GM18526 (cell line): ENCODE results near the gene CYP26A1.

Source experiments
- POLR2A ChIP-seq: IDR thresholded peaks from 3 replicates; pipeline ENCODE4 v1.6.1; 2011; ENCODE audit not compliant: insufficient read length; ENCODE audit errors: extremely low read depth

The CYP26A1 gene

GRCh38 chr10:93071177-93071472 lies 2.6 kb upstream of the CYP26A1 start:
- TF ChIP-seq POLR2A = no peak

DNA sequence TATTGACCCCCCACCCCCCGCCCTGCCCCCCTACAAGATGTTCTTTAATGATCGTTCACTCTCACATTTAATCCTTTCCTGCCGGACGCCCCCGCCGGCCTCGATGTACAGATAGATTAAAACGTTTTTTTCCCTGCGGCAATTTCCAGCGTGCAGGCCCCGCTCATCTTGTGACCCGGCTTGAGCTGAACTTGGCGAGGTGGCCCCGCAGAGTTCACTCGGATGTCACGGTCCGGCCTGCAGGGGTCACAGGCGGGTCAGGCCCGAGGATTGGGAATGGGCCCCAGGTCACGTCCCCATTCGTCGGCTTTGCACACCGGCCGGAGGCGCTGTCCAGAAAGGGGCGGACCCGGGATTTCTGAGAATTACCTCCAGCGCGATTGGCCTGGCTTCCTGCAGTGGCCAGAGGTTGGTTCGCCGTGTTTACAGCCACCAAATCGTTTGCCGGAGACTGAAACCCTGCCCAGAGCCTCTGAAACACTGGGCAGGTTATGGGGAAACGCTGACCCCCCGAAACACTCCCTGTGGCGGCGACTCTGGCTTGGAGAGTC lies 1.9 kb upstream of the CYP26A1 start:
- TF ChIP-seq POLR2A = no peak

DNA sequence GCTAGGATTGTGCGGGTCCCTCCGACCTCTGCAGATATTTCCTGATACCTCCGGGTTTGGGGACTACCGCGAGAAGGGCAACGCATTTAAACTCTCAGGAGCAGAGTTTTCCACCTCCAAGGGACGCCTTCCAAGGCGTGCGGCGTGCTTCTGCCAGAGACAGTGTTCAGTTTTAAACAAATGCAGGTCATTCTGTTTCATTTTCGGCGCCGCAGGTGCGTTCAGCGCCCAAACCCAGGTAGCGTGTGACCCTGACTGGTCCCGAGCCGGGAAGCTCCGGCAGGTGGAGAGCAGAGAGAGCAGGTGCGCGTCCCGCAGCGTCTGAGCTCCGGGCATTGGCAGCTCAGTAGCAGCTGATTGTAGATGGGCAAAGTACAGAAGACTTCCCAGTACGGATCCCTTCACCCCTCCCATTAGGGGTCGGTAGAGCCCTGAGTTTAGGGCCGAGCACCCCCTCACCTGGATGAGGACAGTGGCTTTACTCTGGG lies 1.4 kb upstream of the CYP26A1 start:
- TF ChIP-seq POLR2A = no peak

DNA sequence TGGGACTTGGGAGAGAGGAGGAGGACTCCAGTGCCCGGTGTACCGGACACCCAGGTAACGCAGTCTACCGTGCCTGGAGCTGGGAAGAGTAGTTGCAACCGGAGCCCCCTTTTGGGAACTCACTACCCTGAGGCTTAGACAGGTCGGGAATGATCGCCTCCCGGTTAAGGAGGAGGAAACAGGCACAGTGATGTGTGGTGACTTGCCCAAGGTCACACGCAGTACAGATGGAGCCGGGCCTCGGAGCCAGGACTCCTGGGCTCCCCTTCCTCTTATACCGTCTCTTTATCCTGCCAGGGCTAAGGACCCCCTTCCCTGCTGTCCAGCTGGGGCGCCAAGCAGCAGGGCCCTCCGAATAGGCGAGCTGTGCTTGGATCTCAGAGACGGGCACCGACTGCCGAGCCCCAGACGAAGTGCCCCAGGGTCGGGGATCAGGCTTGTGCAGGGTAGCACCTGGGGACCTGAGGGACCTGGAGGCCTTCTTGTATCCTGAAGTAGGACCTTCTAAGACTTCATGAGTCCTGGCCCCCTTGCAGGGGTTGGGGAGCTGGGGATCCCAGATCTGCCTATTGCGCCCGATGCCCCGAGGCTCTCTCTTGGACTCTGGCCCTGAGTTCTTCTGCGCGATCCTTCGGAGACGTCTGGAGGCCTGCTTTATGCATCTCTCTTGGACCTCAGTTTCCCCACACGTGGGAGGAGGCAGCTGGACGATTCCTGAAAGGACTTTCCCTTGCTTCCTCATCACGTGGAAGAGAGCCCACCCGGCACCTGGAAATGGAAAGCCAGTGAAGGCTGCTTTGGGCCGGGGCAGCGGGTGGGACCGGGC lies 767 bp upstream of the CYP26A1 start:
- TF ChIP-seq POLR2A = no peak

DNA sequence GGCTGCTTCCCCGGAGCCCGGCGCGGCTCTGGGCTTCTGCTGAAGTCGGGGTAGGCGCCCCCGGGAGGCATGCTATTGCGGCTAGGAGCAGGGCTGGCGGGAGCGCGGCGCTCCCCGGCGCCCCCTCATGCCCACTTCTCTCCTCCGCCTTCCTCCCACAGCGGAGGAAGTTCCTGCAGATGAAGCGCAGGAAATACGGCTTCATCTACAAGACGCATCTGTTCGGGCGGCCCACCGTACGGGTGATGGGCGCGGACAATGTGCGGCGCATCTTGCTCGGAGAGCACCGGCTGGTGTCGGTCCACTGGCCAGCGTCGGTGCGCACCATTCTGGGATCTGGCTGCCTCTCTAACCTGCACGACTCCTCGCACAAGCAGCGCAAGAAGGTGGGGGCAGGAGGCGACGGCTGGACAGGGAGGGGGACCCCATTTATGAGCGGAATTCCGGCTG lies 479 bp downstream of the CYP26A1 start:
- no peak for TF ChIP-seq POLR2A

- TF ChIP-seq POLR2A = no peak
Observed at GRCh38 chr10:93074597-93075368, 1.1 kb downstream of the CYP26A1 start.

- TF ChIP-seq POLR2A = no peak
Observed at GRCh38 chr10:93075369-93076221, 1.9 kb downstream of the CYP26A1 start.

DNA sequence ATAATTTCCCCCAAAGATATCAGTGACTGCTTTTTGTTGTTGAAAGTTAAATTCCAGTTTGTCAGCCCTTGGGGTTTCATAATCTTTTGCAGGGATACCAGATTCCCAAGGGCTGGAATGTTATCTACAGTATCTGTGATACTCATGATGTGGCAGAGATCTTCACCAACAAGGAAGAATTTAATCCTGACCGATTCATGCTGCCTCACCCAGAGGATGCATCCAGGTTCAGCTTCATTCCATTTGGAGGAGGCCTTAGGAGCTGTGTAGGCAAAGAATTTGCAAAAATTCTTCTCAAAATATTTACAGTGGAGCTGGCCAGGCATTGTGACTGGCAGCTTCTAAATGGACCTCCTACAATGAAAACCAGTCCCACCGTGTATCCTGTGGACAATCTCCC lies 3.2 kb downstream of the CYP26A1 start:
- TF ChIP-seq POLR2A = no peak

DNA sequence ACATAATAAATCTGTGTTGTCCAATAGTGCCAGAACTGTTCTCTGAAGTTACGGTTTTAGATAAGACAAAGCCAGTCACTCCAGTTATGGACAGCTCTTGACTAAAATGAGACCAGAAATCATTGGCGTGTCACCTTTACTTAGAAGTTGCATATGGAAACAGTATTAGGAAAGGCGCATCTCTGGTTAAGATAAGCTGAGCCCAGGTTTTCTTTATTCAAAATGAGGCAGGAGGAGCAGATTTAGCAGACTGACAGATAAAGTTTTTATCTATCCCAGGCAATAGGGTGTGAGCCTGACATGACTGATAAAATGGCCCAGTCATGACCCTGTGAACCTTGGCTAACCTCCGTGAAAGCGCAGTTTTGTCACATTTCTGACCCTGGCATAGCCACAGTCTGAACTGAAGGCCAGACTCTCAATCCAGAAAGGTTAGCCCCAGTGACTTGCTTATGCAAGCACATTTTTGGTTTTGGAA lies 4.2 kb downstream of the CYP26A1 start:
- no peak for TF ChIP-seq POLR2A

DNA sequence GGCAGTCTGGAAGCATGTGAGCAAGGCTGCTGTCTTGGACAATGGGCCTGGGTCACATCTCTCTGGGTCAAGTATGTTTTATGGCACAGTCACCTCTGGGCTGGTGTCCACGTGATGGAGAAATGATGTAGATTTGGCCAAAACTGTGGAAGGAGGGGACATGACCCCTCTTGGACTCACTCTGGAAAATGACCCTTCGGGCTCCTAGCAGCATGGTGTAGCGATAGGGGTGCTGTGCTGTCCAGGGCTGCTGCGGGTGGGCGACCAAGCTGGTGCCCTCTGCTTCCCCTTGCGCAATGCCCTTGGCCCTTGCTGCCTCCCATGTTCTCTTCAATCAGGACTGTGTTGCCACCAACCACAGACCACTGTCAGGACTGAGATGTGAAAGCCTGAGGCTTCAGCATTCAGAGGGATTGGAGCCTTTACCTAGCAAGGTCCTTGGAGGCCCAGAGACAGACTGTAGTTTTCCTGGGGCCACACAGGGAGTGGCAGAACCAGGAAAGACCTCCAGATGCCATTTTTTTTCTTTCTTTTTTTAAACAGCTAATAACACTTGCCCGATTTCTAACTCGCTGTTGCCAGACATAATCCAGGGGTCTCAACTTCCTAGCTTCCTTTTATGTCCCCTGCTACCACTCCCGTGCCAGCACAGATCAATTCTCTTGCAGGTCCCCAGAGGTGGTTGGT lies 6.1 kb downstream of the CYP26A1 start:
- no peak for TF ChIP-seq POLR2A

DNA sequence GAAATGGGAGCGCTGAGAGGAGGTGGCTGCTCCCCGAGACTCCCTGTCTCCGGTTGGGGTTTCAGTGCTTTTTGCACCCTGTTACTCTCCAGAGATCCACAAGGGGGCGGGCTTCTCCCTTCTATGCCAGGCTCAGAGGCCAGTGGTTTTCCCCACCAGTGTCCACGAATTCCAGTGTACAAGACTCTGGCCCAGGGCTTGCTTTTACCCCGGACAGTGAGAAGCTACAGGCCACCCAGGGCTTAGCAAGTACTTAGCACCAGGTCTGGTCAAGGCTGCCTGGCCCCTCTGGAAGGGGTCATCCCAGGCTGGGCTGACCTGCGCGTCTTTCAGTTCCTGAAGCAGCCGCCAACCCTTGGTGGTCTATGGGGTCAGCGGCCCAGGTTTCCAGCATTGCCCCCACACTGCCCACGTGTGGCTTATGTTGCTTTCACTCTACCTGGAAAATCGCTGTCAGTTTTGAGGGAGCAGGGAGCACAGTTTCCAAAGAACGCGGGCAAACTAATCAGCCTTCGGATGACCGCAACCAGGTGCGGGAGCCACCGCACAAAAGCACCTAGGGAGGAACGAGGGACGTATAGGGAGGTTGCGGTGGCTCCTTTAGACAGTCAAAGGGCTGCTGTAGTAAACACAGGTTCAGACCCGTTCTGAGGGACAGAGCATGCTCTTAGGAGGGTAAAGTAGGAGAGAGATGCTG lies 6.8 kb downstream of the CYP26A1 start:
- TF ChIP-seq POLR2A = no peak

- TF ChIP-seq POLR2A = no peak
Observed at GRCh38 chr10:93081318-93081717, 7.6 kb downstream of the CYP26A1 start.

- TF ChIP-seq POLR2A = no peak
Observed at GRCh38 chr10:93081834-93082233, 8.1 kb downstream of the CYP26A1 start.
